Tibial artery (tissue), 4 donors: Measurements from ENCODE around the gene ADGRL3.
"Not testable (repeated sequence)": the region's sequence is repeated elsewhere in the genome, so short reads cannot be mapped to it uniquely, and the experiment has no call there.

Source experiments
- DNase-seq, 2 donors: peaks; one replicate each; pipeline ENCODE4 v3.0.0-alpha.2; 2019
- H3K27ac ChIP-seq, 2 donors: fragments of 200-600 bp; sonication (generic) in 1 of 2; 1 replicate in 1 of 2; 2 replicates in 1 of 2; pipeline ENCODE4 v1.5.1; 2018 to 2019; ENCODE audit warnings: mild to moderate bottlenecking in 1 of 2
- H3K27me3 ChIP-seq, 2 donors: fragments of 200-600 bp; sonication (generic) in 1 of 2; one replicate each; pipeline versions ENCODE4 v1.5.1 to v1.6.0; 2016 to 2019
- H3K36me3 ChIP-seq, 3 donors: fragments of 200-600 bp; sonication (generic) in 2 of 3; one replicate each; pipeline ENCODE4 v1.5.1; 2016 to 2019; ENCODE audit warnings: mild to moderate bottlenecking in 2 of 3
- H3K4me1 ChIP-seq, 4 donors: fragments of 200-600 bp; sonication (generic) in 2 of 4; 1 replicate in 3 of 4; 2 replicates in 1 of 4; pipeline ENCODE4 v1.5.1; 2016 to 2019
- H3K4me3 ChIP-seq, 2 donors: fragments of 200-600 bp; sonication (generic) in 1 of 2; 1 replicate in 1 of 2; 2 replicates in 1 of 2; pipeline ENCODE4 v1.5.1; 2018 to 2019; ENCODE audit warnings: mild to moderate bottlenecking in 2 of 2
- H3K9me3 ChIP-seq, 3 donors: fragments of 200-600 bp; sonication (generic) in 1 of 3; one replicate each; pipeline ENCODE4 v1.5.1; 2016 to 2019
- intact Hi-C: fragments of 100-400 bp; cut with DNase I; formaldehyde crosslinking; loops from one replicate; pipeline ENCODE4 v1.15.0; 2023; ENCODE audit warnings: low total_unique reads
- TF ChIP-seq, protein P1 (sequence below), 2 experiments: fragments of 200-600 bp in 1 of 2; fragments of 450-650 bp in 1 of 2; IDR thresholded peaks; one replicate each; pipeline ENCODE4 v1.5.1; 2017 to 2019; ENCODE audit warnings: antibody characterized with exemption in 2 of 2, mild to moderate bottlenecking in 1 of 2, moderate library complexity in 1 of 2

The ADGRL3 gene

GRCh38 chr4:61336488-61336887, 136.4 kb downstream of the ADGRL3 start:
- DNase-seq = no peak
- intact Hi-C loops = no loop called here
- TF ChIP-seq, protein P1, sequence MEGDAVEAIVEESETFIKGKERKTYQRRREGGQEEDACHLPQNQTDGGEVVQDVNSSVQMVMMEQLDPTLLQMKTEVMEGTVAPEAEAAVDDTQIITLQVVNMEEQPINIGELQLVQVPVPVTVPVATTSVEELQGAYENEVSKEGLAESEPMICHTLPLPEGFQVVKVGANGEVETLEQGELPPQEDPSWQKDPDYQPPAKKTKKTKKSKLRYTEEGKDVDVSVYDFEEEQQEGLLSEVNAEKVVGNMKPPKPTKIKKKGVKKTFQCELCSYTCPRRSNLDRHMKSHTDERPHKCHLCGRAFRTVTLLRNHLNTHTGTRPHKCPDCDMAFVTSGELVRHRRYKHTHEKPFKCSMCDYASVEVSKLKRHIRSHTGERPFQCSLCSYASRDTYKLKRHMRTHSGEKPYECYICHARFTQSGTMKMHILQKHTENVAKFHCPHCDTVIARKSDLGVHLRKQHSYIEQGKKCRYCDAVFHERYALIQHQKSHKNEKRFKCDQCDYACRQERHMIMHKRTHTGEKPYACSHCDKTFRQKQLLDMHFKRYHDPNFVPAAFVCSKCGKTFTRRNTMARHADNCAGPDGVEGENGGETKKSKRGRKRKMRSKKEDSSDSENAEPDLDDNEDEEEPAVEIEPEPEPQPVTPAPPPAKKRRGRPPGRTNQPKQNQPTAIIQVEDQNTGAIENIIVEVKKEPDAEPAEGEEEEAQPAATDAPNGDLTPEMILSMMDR (IDR thresholded peaks at IDR 0.05) = no peak
- Histone ChIP-seq H3K4me1 (peaks cover 0 to 31% (median 3%) of the 10 kb centered on the region in 4 donors), H3K27me3 (no peaks in the 10 kb centered on the region), H3K36me3 (no peaks in the 10 kb centered on the region), H3K27ac (no peak overlapping the region), H3K4me3 (no peak overlapping the region), H3K9me3 (no peaks in the 10 kb centered on the region)

- DNase-seq = no peak
- TF ChIP-seq, protein P1 (IDR thresholded peaks at IDR 0.05) = no peak
- H3K4me1 ChIP-seq = peaks cover 0 to 31% (median 3%) of the 10 kb centered on the region in 4 donors
- no peak overlapping the region for H3K4me3 ChIP-seq
- no peaks in the 10 kb centered on the region for H3K27me3 ChIP-seq
- no peaks in the 10 kb centered on the region for H3K36me3 ChIP-seq
- no peaks in the 10 kb centered on the region for H3K9me3 ChIP-seq
- intact Hi-C loops = no loop called here
- H3K27ac ChIP-seq = no peak overlapping the region
These were observed 136.8 kb downstream of the ADGRL3 start for GRCh38 chr4:61336916-61337315.

GRCh38 chr4:61342061-61342460, 141.9 kb downstream of the ADGRL3 start:
- no peaks in the 10 kb centered on the region for H3K27me3 ChIP-seq
- H3K27ac ChIP-seq = no peak overlapping the region
- no peak for DNase-seq
- H3K36me3 ChIP-seq = no peaks in the 10 kb centered on the region
- H3K4me1 ChIP-seq = peaks cover 0 to 29% (median 2%) of the 10 kb centered on the region in 4 donors
- TF ChIP-seq, protein P1 (IDR thresholded peaks at IDR 0.05) = no peak
- no peaks in the 10 kb centered on the region for H3K9me3 ChIP-seq
- intact Hi-C loops = no loop called here
- H3K4me3 ChIP-seq = no peak overlapping the region

DNA sequence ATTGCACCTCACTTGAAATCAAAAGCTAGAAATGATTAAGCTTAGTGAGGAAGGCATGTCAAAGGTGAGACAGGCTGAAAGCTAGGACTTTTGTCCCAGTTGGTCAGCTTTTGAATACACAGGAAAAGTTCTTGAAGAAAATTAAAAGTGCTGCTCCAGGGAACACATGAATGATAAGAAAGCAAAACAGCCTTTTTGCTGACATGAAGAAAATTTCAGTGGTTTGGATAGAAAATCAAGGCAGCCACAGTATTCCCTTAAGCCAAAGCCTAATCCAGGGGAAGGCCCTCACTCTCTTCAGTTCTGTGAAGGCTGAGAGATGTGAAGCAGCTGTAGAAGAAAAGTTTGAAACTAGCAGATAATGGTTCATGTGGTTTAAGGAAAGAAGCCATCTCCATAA, 150.8 kb downstream of the ADGRL3 start:
- Histone ChIP-seq H3K9me3 (no peaks in the 10 kb centered on the region), H3K27me3 (no peaks in the 10 kb centered on the region), H3K27ac (no peak overlapping the region), H3K4me1 (peaks cover 0 to 28% (median 2%) of the 10 kb centered on the region in 4 donors), H3K4me3 (no peak overlapping the region), H3K36me3 (no peaks in the 10 kb centered on the region)
- no peak for DNase-seq
- intact Hi-C loops = no loop called here
- TF ChIP-seq, protein P1 (IDR thresholded peaks at IDR 0.05) = no peak

GRCh38 chr4:61356696-61357095, 156.6 kb downstream of the ADGRL3 start:
- Histone ChIP-seq H3K27ac (peak overlapping the region in 1 of 2 donors; percentile 7), H3K4me3 (no peak overlapping the region), H3K4me1 (peaks cover 0 to 37% (median 2%) of the 10 kb centered on the region in 4 donors), H3K9me3 (no peaks in the 10 kb centered on the region), H3K27me3 (no peaks in the 10 kb centered on the region), H3K36me3 (no peaks in the 10 kb centered on the region)
- intact Hi-C loops = no loop called here
- no peak for DNase-seq
- TF ChIP-seq, protein P1 (IDR thresholded peaks at IDR 0.05) = no peak

DNA sequence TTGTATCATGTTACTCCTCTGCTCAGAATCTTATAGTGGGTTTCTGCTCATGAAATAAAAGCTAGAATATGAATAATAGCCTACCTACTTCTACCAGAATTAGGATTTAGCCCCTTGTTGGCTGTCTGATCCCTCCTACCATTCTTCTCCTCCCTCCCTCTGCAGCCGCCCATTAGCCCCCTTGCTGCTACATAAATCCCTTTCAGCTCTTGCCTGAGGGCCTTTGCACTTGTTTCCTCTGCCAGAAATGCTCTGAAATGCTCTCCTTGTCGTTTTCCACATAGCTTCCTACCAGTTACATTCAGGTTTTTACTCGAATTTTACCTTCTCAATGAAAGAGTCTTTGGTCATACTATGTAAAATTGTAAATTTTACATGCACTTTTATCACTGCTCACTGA, 159.2 kb downstream of the ADGRL3 start:
- TF ChIP-seq, protein P1 (IDR thresholded peaks at IDR 0.05) = no peak
- H3K4me3 ChIP-seq = no peak overlapping the region
- intact Hi-C loops = no loop called here
- no peak overlapping the region for H3K27ac ChIP-seq
- peaks cover 0 to 35% (median 2%) of the 10 kb centered on the region in 4 donors for H3K4me1 ChIP-seq
- H3K36me3 ChIP-seq = no peaks in the 10 kb centered on the region
- no peaks in the 10 kb centered on the region for H3K27me3 ChIP-seq
- DNase-seq = no peak
- no peaks in the 10 kb centered on the region for H3K9me3 ChIP-seq

DNA sequence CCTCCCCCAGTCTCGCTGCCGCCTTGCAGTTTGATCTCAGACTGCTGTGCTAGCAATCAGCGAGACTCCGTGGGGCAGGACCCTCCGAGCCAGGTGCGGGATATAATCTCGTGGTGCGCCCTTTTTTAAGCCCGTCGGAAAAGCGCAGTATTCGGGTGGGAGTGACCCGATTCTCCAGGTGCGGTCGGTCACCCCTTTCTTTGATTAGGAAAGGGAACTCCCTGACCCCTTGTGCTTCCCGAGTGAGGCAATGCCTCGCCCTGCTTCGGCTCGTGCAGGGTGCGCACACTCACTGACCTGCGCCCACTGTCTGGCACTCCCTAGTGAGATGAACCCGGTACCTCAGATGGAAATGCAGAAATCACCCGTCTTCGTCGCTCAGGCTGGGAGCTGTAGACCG, 172.7 kb downstream of the ADGRL3 start:
- peaks cover 0 to 31% (median 8%) of the 10 kb centered on the region in 4 donors for H3K4me1 ChIP-seq
- H3K4me3 ChIP-seq, H3K27ac ChIP-seq, DNase-seq, H3K9me3 ChIP-seq, H3K27me3 ChIP-seq, H3K36me3 ChIP-seq: not testable (repeated sequence)
- intact Hi-C loops = loop anchor here (10.0 kb wide), 1 partner anchor 168 kb away; the partner anchor contains the start of gene ADGRL3
